Kidney (tissue), 14 donors: Measurements from ENCODE around the gene PITPNC1. TPM values are rescaled to one million over a fixed set of nuclear protein-coding genes. Genes with fewer than 3 reads are reported as not detected.
A peak's percentile ranks its signal among the peaks of the same experiment; 100 is the strongest.

Experiments
- DNase-seq, 5 donors: peaks; one replicate each; pipeline ENCODE4 v3.0.0-alpha.2; 2013 to 2020
- FAIRE-seq: peaks from 2 replicates; lab custom pipeline; 2012; peaks lifted over from hg19 to GRCh38; lab: Jason Lieb, UNC
- H3K27ac ChIP-seq, 2 donors: one replicate each; pipeline ENCODE4 v1.7.0; 2013; ENCODE audit warnings: low read depth in 2 of 2, low read length in 2 of 2, inconsistent platforms in 1 of 2
- H3K27me3 ChIP-seq: one replicate; pipeline ENCODE4 v1.7.1; 2013; ENCODE audit warnings: low read length, inconsistent platforms; ENCODE audit not compliant: control insufficient read depth, insufficient read depth
- H3K36me3 ChIP-seq, 3 donors: one replicate each; pipeline versions ENCODE4 v1.7.0 to v1.7.1; 2013; ENCODE audit warnings: low read length in 3 of 3, control low read depth in 1 of 3, inconsistent platforms in 1 of 3; ENCODE audit not compliant: insufficient read depth in 3 of 3, control insufficient read depth in 2 of 3
- H3K4me1 ChIP-seq, 3 donors: one replicate each; pipeline versions ENCODE4 v1.7.0 to v1.7.1; 2013; ENCODE audit warnings: low read length in 3 of 3, inconsistent platforms in 1 of 3, low read depth in 1 of 3; ENCODE audit not compliant: control insufficient read depth in 2 of 3, insufficient read depth in 2 of 3
- H3K4me3 ChIP-seq, 3 donors: one replicate each; pipeline versions ENCODE4 v1.7.0 to v1.8.1; 2013; ENCODE audit warnings: low read length in 3 of 3, control low read depth in 1 of 3, inconsistent platforms in 1 of 3
- H3K9ac ChIP-seq, 3 donors: one replicate each; pipeline versions ENCODE4 v1.7.0 to v1.7.1; 2013; ENCODE audit warnings: low read length in 3 of 3, control low read depth in 1 of 3, inconsistent platforms in 1 of 3
- H3K9me3 ChIP-seq, 3 donors: one replicate each; pipeline versions ENCODE4 v1.7.0 to v1.7.1; 2013; ENCODE audit warnings: low read length in 3 of 3, control low read depth in 1 of 3, inconsistent platforms in 1 of 3; ENCODE audit not compliant: control insufficient read depth in 2 of 3, insufficient read depth in 1 of 3
- intact Hi-C: fragments of 100-400 bp; cut with DNase I; formaldehyde crosslinking; loops from one replicate; pipeline ENCODE4 v1.11.1; 2022
- polyA plus RNA-seq: library from polyadenylated mRNA; stranded (reverse); fragments of 350-450 nt; fragmentation: Illumina TruSeq; extraction: RNeasy Lipid Tissue Mini Kit (QIAGEN cat#74804); gene quantifications from one replicate; pipeline ENCODE4 v1.2.3, GENCODE V29; 2014; ENCODE audit warnings: low read depth, low replicate concordance; ENCODE audit not compliant: insufficient read depth
- total RNA-seq: library from RNA; stranded (reverse); fragmentation: NEBNext Ultra II Directional; extraction: Animal tissue kit (Norgen Biotek cat#: 25700); gene quantifications from one replicate; pipeline ENCODE4 v1.2.1, GENCODE V29; 2021
- TF ChIP-seq, protein P1 (sequence below): IDR thresholded peaks from 3 replicates; pipeline ENCODE4 v1.5.1; 2012; ENCODE audit warnings: mild to moderate bottlenecking, moderate library complexity, borderline replicate concordance; ENCODE audit not compliant: insufficient read depth; ENCODE audit errors: extremely low read depth
- donor health status: control.
- donor health status: control.
- donor health status: control.
- donor health status: control.
- donor health status: control.
- donor health status: DM: yes; HTN: yes; CAD: no.
- donor health status: Normal renal cell carcinoma (clear cell type).

Gene PITPNC1
- total and polyA plus RNA-seq, 2 donors from 2014 or later: 14.2 to 41.3 TPM

- H3K36me3 ChIP-seq: no peaks in the 10 kb centered on the region
- H3K9me3 ChIP-seq: no peaks in the 10 kb centered on the region
- H3K4me3 ChIP-seq: no peak overlapping the region
- H3K27ac ChIP-seq: no peak overlapping the region
- H3K4me1 ChIP-seq: peaks cover 0 to 4% (median 2%) of the 10 kb centered on the region in 3 donors
- peak in 2 of 5 donors; percentile 61 to 74 for DNase-seq
- TF ChIP-seq, protein P1, sequence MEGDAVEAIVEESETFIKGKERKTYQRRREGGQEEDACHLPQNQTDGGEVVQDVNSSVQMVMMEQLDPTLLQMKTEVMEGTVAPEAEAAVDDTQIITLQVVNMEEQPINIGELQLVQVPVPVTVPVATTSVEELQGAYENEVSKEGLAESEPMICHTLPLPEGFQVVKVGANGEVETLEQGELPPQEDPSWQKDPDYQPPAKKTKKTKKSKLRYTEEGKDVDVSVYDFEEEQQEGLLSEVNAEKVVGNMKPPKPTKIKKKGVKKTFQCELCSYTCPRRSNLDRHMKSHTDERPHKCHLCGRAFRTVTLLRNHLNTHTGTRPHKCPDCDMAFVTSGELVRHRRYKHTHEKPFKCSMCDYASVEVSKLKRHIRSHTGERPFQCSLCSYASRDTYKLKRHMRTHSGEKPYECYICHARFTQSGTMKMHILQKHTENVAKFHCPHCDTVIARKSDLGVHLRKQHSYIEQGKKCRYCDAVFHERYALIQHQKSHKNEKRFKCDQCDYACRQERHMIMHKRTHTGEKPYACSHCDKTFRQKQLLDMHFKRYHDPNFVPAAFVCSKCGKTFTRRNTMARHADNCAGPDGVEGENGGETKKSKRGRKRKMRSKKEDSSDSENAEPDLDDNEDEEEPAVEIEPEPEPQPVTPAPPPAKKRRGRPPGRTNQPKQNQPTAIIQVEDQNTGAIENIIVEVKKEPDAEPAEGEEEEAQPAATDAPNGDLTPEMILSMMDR: no peak
- intact Hi-C loops: no loop called here
- H3K27me3 ChIP-seq: no peaks in the 10 kb centered on the region
- FAIRE-seq: no peak
- H3K9ac ChIP-seq: no peak overlapping the region
Measured at GRCh38 chr17:67467500-67468455, 90.7 kb downstream of the PITPNC1 start.

GRCh38 chr17:67469208-67469980 is 92.3 kb downstream of the PITPNC1 start:
- intact Hi-C loops: no loop called here
- H3K9ac ChIP-seq: no peak overlapping the region
- no peak overlapping the region for H3K27ac ChIP-seq

DNA sequence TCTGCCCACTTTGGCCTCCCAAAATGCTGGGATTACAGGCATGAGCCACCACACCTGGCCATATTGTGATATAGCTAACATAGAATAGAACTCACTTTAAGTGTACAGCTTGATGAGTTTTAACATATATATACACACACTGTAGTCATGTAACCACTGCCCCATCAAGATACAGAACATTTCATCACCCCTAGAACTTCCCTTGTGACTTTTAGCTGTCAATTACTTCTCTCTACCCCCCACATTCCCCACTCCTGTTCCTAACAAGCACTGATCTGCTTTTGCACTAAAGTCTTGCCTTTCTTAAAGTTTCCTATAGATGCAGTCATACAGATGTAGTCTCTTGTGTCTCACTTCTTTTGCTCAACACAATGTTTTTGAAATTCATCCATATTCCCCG is 93.1 kb downstream of the PITPNC1 start:
- Histone ChIP-seq H3K27me3 (no peaks in the 10 kb centered on the region), H3K27ac (no peak overlapping the region), H3K9me3 (no peaks in the 10 kb centered on the region), H3K4me3 (no peak overlapping the region), H3K9ac (no peak overlapping the region), H3K4me1 (peaks cover 5 to 6% (median 6%) of the 10 kb centered on the region in 3 donors), H3K36me3 (no peaks in the 10 kb centered on the region)
- no peak for DNase-seq
- intact Hi-C loops: no loop called here
- FAIRE-seq: no peak
- TF ChIP-seq, protein P1: no peak

More at GRCh38 chr17:67469208-67469980, 92.3 kb downstream of the PITPNC1 start:
- H3K4me1 ChIP-seq: peaks cover 0 to 4% (median 2%) of the 10 kb centered on the region in 3 donors
- FAIRE-seq (no peak), DNase-seq (peak in 3 of 5 donors; percentile 49 to 56 (median 51))
- TF ChIP-seq, protein P1: no peak
- no peaks in the 10 kb centered on the region for H3K27me3 ChIP-seq
- no peak overlapping the region for H3K4me3 ChIP-seq
- H3K36me3 ChIP-seq: no peaks in the 10 kb centered on the region
- no peaks in the 10 kb centered on the region for H3K9me3 ChIP-seq
